Lower lobe of right lung (tissue), 2 donors: ENCODE results near the gene STAG1. TPM values are rescaled to one million over a fixed set of nuclear protein-coding genes. Genes with fewer than 3 reads are reported as not detected.
"Not testable (repeated sequence)": the region's sequence is repeated elsewhere in the genome, so short reads cannot be mapped to it uniquely, and the experiment has no call there.

Source experiments
- ATAC-seq, 2 donors: fragments of 200-7000 bp; cut with Tn5 transposase; one replicate each; pipeline ENCODE4 v1.9.1; 2020 to 2022; ENCODE audit warnings: mild to moderate bottlenecking in 2 of 2, moderate library complexity in 2 of 2
- DNase-seq: peaks from one replicate; pipeline ENCODE4 v3.0.0-alpha.2; 2020
- H3K27ac ChIP-seq: fragments of 200-600 bp; one replicate; pipeline ENCODE4 v1.8.0; 2022
- H3K27me3 ChIP-seq: fragments of 200-600 bp; one replicate; pipeline ENCODE4 v1.8.0; 2022; ENCODE audit warnings: low read depth
- H3K36me3 ChIP-seq: fragments of 200-600 bp; one replicate; pipeline ENCODE4 v1.8.0; 2022; ENCODE audit warnings: mild to moderate bottlenecking
- H3K4me1 ChIP-seq: fragments of 200-600 bp; one replicate; pipeline ENCODE4 v1.8.0; 2022
- H3K4me3 ChIP-seq: fragments of 200-600 bp; one replicate; pipeline ENCODE4 v1.8.0; 2022; ENCODE audit warnings: mild to moderate bottlenecking
- H3K9me3 ChIP-seq: fragments of 200-600 bp; one replicate; pipeline ENCODE4 v1.8.0; 2022
- CTCF ChIP-seq: fragments of 200-600 bp; IDR thresholded peaks from one replicate; pipeline ENCODE4 v1.8.0; 2022; ENCODE audit warnings: antibody characterized with exemption, mild to moderate bottlenecking
- intact Hi-C: fragments of 100-400 bp; cut with DNase I; formaldehyde crosslinking; loops from one replicate; pipeline ENCODE4 v1.11.0; 2022
- total RNA-seq: library from RNA; stranded (reverse); fragmentation: NEBNext Ultra II Directional; extraction: Animal tissue kit (Norgen Biotek cat#: 25700); gene quantifications from one replicate; pipeline ENCODE4 v1.2.1, GENCODE V29; 2021
- donor health status: DM: no; HTN: yes; CAD: no; lungs with severe emphysema.

STAG1 gene
- total RNA-seq, 1 donor from 2014 or later = 41.3 TPM

GRCh38 chr3:136626493-136626892, 125.7 kb downstream of the STAG1 start:
- ATAC-seq = peak in 1 of 2 donors; percentile 50
- no peak overlapping the region for H3K4me3 ChIP-seq
- no peak overlapping the region for H3K27ac ChIP-seq
- TF ChIP-seq CTCF = no peak
- no peaks in the 10 kb centered on the region for H3K27me3 ChIP-seq
- peaks cover 35% of the 10 kb centered on the region for H3K4me1 ChIP-seq
- DNase-seq = no peak
- H3K9me3 ChIP-seq = no peaks in the 10 kb centered on the region
- H3K36me3 ChIP-seq = peaks cover 3% of the 10 kb centered on the region
- intact Hi-C loops = no loop called here

GRCh38 chr3:136624894-136625815, 127.0 kb downstream of the STAG1 start:
- H3K27me3 ChIP-seq = no peaks in the 10 kb centered on the region
- ATAC-seq (peak; percentile 91 to 96), DNase-seq (no peak)
- peak overlapping the region; percentile 8 for H3K27ac ChIP-seq
- no peaks in the 10 kb centered on the region for H3K9me3 ChIP-seq
- peaks cover 30% of the 10 kb centered on the region for H3K4me1 ChIP-seq
- TF ChIP-seq CTCF = no peak
- intact Hi-C loops = no loop called here
- peaks cover 2% of the 10 kb centered on the region for H3K36me3 ChIP-seq
- H3K4me3 ChIP-seq = no peak overlapping the region

GRCh38 chr3:136624371-136624770, 127.8 kb downstream of the STAG1 start:
- H3K4me3 ChIP-seq = no peak overlapping the region
- H3K27ac ChIP-seq = no peak overlapping the region
- H3K4me1 ChIP-seq = peaks cover 30% of the 10 kb centered on the region
- no peak for ATAC-seq
- H3K9me3 ChIP-seq = no peaks in the 10 kb centered on the region
- intact Hi-C loops = no loop called here
- no peak for TF ChIP-seq CTCF
- peaks cover 1% of the 10 kb centered on the region for H3K36me3 ChIP-seq
- DNase-seq = no peak
- no peaks in the 10 kb centered on the region for H3K27me3 ChIP-seq

GRCh38 chr3:136621628-136622027, 130.6 kb downstream of the STAG1 start:
- TF ChIP-seq CTCF = no peak
- Histone ChIP-seq H3K4me1 (peaks cover 24% of the 10 kb centered on the region), H3K27me3 (no peaks in the 10 kb centered on the region), H3K27ac (no peak overlapping the region), H3K9me3 (no peaks in the 10 kb centered on the region), H3K36me3 (peaks cover 5% of the 10 kb centered on the region), H3K4me3 (no peak overlapping the region)
- ATAC-seq (no peak), DNase-seq (no peak)
- intact Hi-C loops = no loop called here

GRCh38 chr3:136620436-136620835, 131.7 kb downstream of the STAG1 start:
- no peaks in the 10 kb centered on the region for H3K9me3 ChIP-seq
- ATAC-seq (no peak), DNase-seq (no peak)
- no peaks in the 10 kb centered on the region for H3K27me3 ChIP-seq
- intact Hi-C loops = no loop called here
- H3K27ac ChIP-seq = no peak overlapping the region
- no peak for TF ChIP-seq CTCF
- H3K4me1 ChIP-seq = peaks cover 12% of the 10 kb centered on the region
- peaks cover 5% of the 10 kb centered on the region for H3K36me3 ChIP-seq
- H3K4me3 ChIP-seq = no peak overlapping the region

GRCh38 chr3:136617969-136618525, 134.1 kb downstream of the STAG1 start:
- intact Hi-C loops, ATAC-seq, H3K4me1 ChIP-seq, H3K9me3 ChIP-seq, H3K27me3 ChIP-seq, DNase-seq, H3K4me3 ChIP-seq, H3K36me3 ChIP-seq, H3K27ac ChIP-seq: not testable (repeated sequence)
